CD8-positive, alpha-beta memory T cell (primary cell): ENCODE data around the gene NHERF1. TPM values are rescaled to one million over a fixed set of nuclear protein-coding genes. Genes with fewer than 3 reads are reported as not detected.

Experiments
- CTCF ChIA-PET: fragments of 350-600 bp; sonication (Branson Sonifier 250); formaldehyde crosslinking; loops from one replicate; lab custom pipeline; 2021; ENCODE audit warnings: antibody characterized with exemption; lab: Charles Lee
- POLR2A ChIA-PET: fragments of 350-600 bp; sonication (Branson Sonifier 250); formaldehyde crosslinking; loops from one replicate; lab custom pipeline; 2021; ENCODE audit warnings: antibody characterized with exemption; lab: Charles Lee
- DNase-seq, 5 donors: peaks; one replicate each; pipeline versions ENCODE4 v3.0.0 to v3.0.0-alpha.2; 2020 to 2022; ENCODE audit warnings: mixed read lengths in 1 of 5
- H3K27ac ChIP-seq: one replicate; pipeline ENCODE4 v1.7.0; 2013; ENCODE audit warnings: low read depth, mild to moderate bottlenecking, low read length, moderate library complexity
- H3K27me3 ChIP-seq: 2 replicates; pipeline ENCODE4 v1.7.0; 2013; ENCODE audit warnings: low read length, mild to moderate bottlenecking; ENCODE audit not compliant: insufficient read depth, poor library complexity, severe bottlenecking
- H3K36me3 ChIP-seq: 2 replicates; pipeline ENCODE4 v1.7.0; 2013; ENCODE audit warnings: mild to moderate bottlenecking, low read length, moderate library complexity; ENCODE audit not compliant: insufficient read depth
- H3K4me1 ChIP-seq: 2 replicates; pipeline ENCODE4 v1.7.0; 2013; ENCODE audit warnings: mild to moderate bottlenecking, low read length, moderate library complexity; ENCODE audit not compliant: insufficient read depth
- H3K4me3 ChIP-seq: 2 replicates; pipeline ENCODE4 v1.7.0; 2013; ENCODE audit warnings: mild to moderate bottlenecking, low read length
- H3K9me3 ChIP-seq: 2 replicates; pipeline ENCODE4 v1.7.0; 2013; ENCODE audit warnings: mild to moderate bottlenecking, low read length
- H3K27ac Mint-ChIP-seq, 8 donors: one replicate each; pipeline ENCODE4 v1.8.0; 2020 to 2021; ENCODE audit warnings: mixed read lengths in 8 of 8, mild to moderate bottlenecking in 6 of 8, inconsistent platforms in 3 of 8, moderate library complexity in 3 of 8
- H3K27me3 Mint-ChIP-seq, 2 donors: one replicate each; pipeline ENCODE4 v1.8.0; 2020 to 2021; ENCODE audit warnings: mixed read lengths in 2 of 2, mild to moderate bottlenecking in 1 of 2, moderate library complexity in 1 of 2
- H3K36me3 Mint-ChIP-seq, 3 donors: one replicate each; pipeline ENCODE4 v1.8.0; 2020 to 2021; ENCODE audit warnings: mixed read lengths in 3 of 3, inconsistent platforms in 1 of 3, mild to moderate bottlenecking in 1 of 3
- H3K4me1 Mint-ChIP-seq, 3 donors: one replicate each; pipeline ENCODE4 v1.8.0; 2020 to 2021; ENCODE audit warnings: mixed read lengths in 3 of 3, inconsistent platforms in 1 of 3, mild to moderate bottlenecking in 1 of 3
- H3K4me3 Mint-ChIP-seq, 7 donors: one replicate each; pipeline ENCODE4 v1.8.0; 2020 to 2021; ENCODE audit warnings: mixed read lengths in 7 of 7, mild to moderate bottlenecking in 6 of 7, moderate library complexity in 4 of 7, inconsistent platforms in 2 of 7
- H3K9me3 Mint-ChIP-seq, 5 donors: one replicate each; pipeline ENCODE4 v1.8.0; 2020 to 2022; ENCODE audit warnings: mixed read lengths in 5 of 5, mild to moderate bottlenecking in 3 of 5, moderate library complexity in 2 of 5, inconsistent platforms in 1 of 5
- polyA plus RNA-seq: library from polyadenylated mRNA; unstranded; fragments of 300-500 nt; fragmentation: Illumina TruSeq; gene quantifications from one replicate; pipeline ENCODE4 v1.2.3, GENCODE V29; 2021
- total RNA-seq, 2 experiments: library from RNA; stranded (reverse); gene quantifications; one replicate each; pipeline ENCODE4 v1.2.3, GENCODE V29; 2021

The NHERF1 gene
- total and polyA plus RNA-seq, 3 experiments from 2014 or later: 131 to 674 (median 133) TPM

DNA sequence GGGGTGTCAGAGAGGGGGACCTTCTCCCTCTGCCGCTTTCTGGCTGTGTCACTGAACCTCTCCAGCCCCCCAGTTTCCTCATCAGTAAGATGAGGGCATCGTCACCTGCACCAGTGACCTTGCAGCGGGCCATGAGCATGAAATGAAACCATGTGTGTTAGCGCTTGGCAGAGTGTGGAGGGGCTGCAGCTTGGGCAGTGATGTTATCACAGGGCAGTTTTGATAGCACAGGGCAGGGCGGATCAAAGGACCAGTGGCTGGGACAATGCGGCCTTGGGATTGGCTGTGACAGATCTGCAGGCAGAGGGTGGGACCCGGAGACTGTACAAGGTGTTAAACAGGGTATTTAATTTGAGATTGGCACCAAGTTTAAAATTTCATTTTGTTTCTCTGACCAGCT, 66.6 kb downstream of the NHERF1 start:
- peaks cover 0 to 3% (median 0%) of the 10 kb centered on the region in 3 donors for H3K4me1 Mint-ChIP-seq
- Histone ChIP-seq H3K4me1 (no peaks in the 10 kb centered on the region), H3K27ac (no peak overlapping the region), H3K27me3 (no peaks in the 10 kb centered on the region), H3K9me3 (no peaks in the 10 kb centered on the region), H3K36me3 (peaks cover under 1% of the 10 kb centered on the region), H3K4me3 (no peak overlapping the region)
- peaks cover 3 to 77% (median 14%) of the 10 kb centered on the region in 3 donors for H3K36me3 Mint-ChIP-seq
- POLR2A ChIA-PET: no interaction called here
- H3K27me3 Mint-ChIP-seq: peaks cover 0 to 1% of the 10 kb centered on the region in 2 donors
- H3K27ac Mint-ChIP-seq: no peak overlapping the region
- DNase-seq: no peak
- CTCF ChIA-PET: no interaction called here
- H3K9me3 Mint-ChIP-seq: no peaks in the 10 kb centered on the region
- no peak overlapping the region for H3K4me3 Mint-ChIP-seq

DNA sequence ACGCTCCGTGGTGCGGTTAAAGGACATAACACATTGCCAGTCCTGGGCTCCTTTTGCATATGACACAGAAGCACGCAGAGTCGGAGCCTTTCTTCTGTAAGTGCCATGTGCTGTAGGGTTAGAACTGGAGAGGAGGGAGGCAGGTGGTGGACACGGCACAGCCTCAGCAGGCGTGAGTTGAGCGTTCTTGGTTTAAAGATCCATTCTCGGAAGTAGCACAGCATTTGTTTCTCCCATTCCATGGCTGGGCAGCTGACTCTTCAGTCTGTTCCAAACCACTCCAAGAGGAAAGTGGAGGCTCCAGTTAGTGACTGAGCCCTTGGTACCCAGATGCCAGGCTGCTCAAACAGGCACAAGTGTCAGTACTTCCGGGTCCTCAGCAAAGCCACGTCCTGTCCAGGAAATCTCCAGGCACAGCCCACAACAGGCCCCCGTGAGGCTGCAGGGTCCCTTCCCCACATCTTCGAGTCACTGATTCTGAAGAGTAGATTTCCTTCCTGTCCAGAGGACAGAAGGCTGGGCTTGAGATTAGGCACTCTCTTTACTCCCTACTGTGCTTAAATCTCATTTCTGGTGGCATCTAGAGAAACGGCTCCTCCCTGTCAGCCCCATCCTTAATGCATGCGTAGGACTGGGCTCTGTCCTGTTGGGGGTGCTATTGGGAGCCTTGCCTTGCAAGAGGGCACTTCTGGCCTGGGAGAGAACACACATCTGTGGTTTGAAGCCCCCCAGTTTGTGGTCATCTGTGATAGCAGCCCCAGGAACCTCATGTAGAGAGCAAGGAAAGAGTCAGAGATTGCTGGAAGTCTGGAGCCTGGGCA, 67.3 kb downstream of the NHERF1 start:
- Histone ChIP-seq H3K4me3 (no peak overlapping the region), H3K9me3 (no peaks in the 10 kb centered on the region), H3K27me3 (no peaks in the 10 kb centered on the region), H3K27ac (no peak overlapping the region), H3K36me3 (peaks cover 6% of the 10 kb centered on the region), H3K4me1 (no peaks in the 10 kb centered on the region)
- Mint-ChIP-seq H3K4me1 (peaks cover 0 to 3% (median 0%) of the 10 kb centered on the region in 3 donors), H3K36me3 (peaks cover 3 to 76% (median 11%) of the 10 kb centered on the region in 3 donors), H3K4me3 (no peak overlapping the region), H3K9me3 (no peaks in the 10 kb centered on the region), H3K27ac (peak overlapping the region in 2 of 8 donors; percentile 42 to 80), H3K27me3 (peaks cover 0 to 1% of the 10 kb centered on the region in 2 donors)
- ChIA-PET POLR2A (no interaction called here), CTCF (no interaction called here)
- DNase-seq: no peak

DNA sequence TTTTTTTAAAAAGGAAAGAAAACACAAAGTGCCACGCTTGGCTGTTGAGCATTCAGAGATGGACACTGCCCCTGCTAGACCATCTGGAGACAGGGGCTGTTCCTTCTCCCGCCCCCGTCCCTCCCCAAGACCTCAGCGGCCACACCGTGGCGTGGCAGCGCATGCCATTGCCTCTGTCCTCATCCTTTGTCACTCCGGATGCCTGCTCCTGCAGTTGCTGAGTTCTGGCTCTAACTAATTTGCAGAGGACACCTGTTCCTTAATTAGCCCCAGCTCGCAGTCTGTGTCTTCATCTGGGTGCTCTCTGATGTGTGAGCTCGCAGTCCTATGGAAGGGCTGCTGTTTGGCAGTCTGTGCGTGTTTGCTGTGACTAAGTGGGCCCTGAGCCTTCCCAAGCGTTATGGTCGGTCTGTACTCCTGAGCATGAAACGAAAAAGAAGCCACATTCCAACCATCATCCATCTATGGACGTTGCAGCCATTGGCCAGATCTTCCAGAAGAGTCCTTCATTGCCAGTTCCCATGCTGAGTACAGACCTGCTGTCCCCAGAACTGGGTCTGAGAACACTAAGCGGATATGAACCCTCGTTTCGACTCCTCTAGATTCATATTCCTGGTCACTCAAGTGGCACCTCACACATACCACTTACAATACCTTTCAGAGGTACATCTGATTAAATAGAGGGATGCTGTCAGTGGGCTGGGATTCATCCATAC, 68.6 kb downstream of the NHERF1 start:
- H3K36me3 Mint-ChIP-seq: peaks cover 3 to 81% (median 10%) of the 10 kb centered on the region in 3 donors
- Histone ChIP-seq H3K4me1 (no peaks in the 10 kb centered on the region), H3K36me3 (peaks cover 6% of the 10 kb centered on the region), H3K4me3 (no peak overlapping the region), H3K27ac (no peak overlapping the region), H3K9me3 (no peaks in the 10 kb centered on the region), H3K27me3 (no peaks in the 10 kb centered on the region)
- H3K9me3 Mint-ChIP-seq: no peaks in the 10 kb centered on the region
- peaks cover 0 to 1% of the 10 kb centered on the region in 2 donors for H3K27me3 Mint-ChIP-seq
- peaks cover 0 to 3% (median 0%) of the 10 kb centered on the region in 3 donors for H3K4me1 Mint-ChIP-seq
- CTCF ChIA-PET: interaction anchor here (1.0 to 1.1 kb wide), 2 partner anchors 81 to 160 kb away, joined by 3 to 4 read pairs; no protein-coding TSS in a partner anchor
- peak overlapping the region in 1 of 8 donors; percentile 36 for H3K27ac Mint-ChIP-seq
- no peak for DNase-seq
- POLR2A ChIA-PET: no interaction called here
- H3K4me3 Mint-ChIP-seq: no peak overlapping the region

DNA sequence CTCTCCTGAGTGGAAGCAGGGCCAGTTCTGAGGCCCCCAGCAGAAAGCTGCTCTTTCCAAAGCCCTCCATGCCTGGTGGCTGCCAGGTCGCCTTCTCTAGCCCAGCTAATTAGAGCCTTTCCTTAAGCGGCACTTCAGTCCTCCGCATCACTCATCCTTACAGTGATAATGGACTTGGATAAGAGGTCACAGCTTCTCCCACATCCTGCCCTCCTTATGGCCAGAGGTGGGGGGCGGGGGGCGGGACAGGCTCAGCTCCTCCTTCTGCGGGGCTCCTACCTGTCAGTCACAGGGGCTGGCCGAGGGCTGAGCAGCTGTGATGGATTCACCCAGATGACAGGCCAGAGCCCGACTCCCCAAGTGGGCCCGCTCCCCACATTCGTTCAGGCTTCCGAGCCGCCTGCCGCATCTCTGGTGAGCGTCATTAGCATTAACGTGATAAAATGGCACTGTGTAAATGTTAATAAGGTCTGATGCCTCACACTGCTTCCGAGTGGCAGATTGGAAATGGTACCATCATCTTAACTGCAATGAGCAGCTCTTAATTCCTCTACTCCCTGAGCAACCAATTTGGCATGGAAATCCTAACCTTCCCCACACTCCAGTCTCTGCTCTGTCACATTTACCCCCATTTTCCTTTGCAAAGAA, 70.0 kb downstream of the NHERF1 start:
- Histone ChIP-seq H3K4me1 (no peaks in the 10 kb centered on the region), H3K4me3 (no peak overlapping the region), H3K36me3 (peaks cover 6% of the 10 kb centered on the region), H3K27me3 (no peaks in the 10 kb centered on the region), H3K9me3 (no peaks in the 10 kb centered on the region), H3K27ac (no peak overlapping the region)
- Mint-ChIP-seq H3K4me1 (peaks cover 0 to 3% (median 0%) of the 10 kb centered on the region in 3 donors), H3K27ac (no peak overlapping the region), H3K27me3 (no peaks in the 10 kb centered on the region), H3K9me3 (no peaks in the 10 kb centered on the region), H3K4me3 (no peak overlapping the region), H3K36me3 (peaks cover 3 to 74% (median 7%) of the 10 kb centered on the region in 3 donors)
- CTCF ChIA-PET: interaction anchor here (1.3 kb wide), 1 partner anchor 27 kb away, joined by 3 read pairs; no protein-coding TSS in a partner anchor
- POLR2A ChIA-PET: no interaction called here
- DNase-seq: no peak

Other genes with a start within 250 kb of the NHERF1 start
- under 1 TPM in 1 of 2 experiments, not detected in 1; 0.11 TPM for gene CD300LB, start 217.2 kb upstream of the NHERF1 start, total RNA-seq
- not detected for gene CD300LB, start 217.2 kb upstream of the NHERF1 start, polyA plus RNA-seq
- gene CD300C, start 202.5 kb upstream of the NHERF1 start, total RNA-seq: under 1 TPM in 1 of 2 experiments, not detected in 1; 0.20 TPM
- not detected for gene CD300C, start 202.5 kb upstream of the NHERF1 start, polyA plus RNA-seq
- not detected for gene CD300H, start 181.1 kb upstream of the NHERF1 start, total RNA-seq
- not detected for gene CD300H, start 181.1 kb upstream of the NHERF1 start, polyA plus RNA-seq
- not detected for gene CD300LD, start 156.3 kb upstream of the NHERF1 start, total RNA-seq
- not detected for gene CD300LD, start 156.3 kb upstream of the NHERF1 start, polyA plus RNA-seq
- not detected for gene CD300E, start 124.9 kb upstream of the NHERF1 start, total RNA-seq
- gene CD300E, start 124.9 kb upstream of the NHERF1 start, polyA plus RNA-seq: not detected
- gene CD300LF, start 35.7 kb upstream of the NHERF1 start, total RNA-seq: not detected
- gene CD300LF, start 35.7 kb upstream of the NHERF1 start, polyA plus RNA-seq: not detected
- 1 to 10 TPM; 5.8 to 6.0 TPM for gene RAB37, start 11.4 kb upstream of the NHERF1 start, total RNA-seq
- gene RAB37, start 11.4 kb upstream of the NHERF1 start, polyA plus RNA-seq: 125 TPM
- 10 to 100 TPM; 42.7 to 44.5 TPM for gene NAT9, start 27.7 kb downstream of the NHERF1 start, total RNA-seq
- 17.1 TPM for gene NAT9, start 27.7 kb downstream of the NHERF1 start, polyA plus RNA-seq
- not detected for gene GRIN2C, start 111.3 kb downstream of the NHERF1 start, total RNA-seq
- gene GRIN2C, start 111.3 kb downstream of the NHERF1 start, polyA plus RNA-seq: not detected
- gene FDXR, start 124.4 kb downstream of the NHERF1 start, total RNA-seq: 10 to 100 TPM; 32.9 to 33.3 TPM
- 6.4 TPM for gene FDXR, start 124.4 kb downstream of the NHERF1 start, polyA plus RNA-seq
- gene FADS6, start 145.0 kb downstream of the NHERF1 start, total RNA-seq: not detected
- gene FADS6, start 145.0 kb downstream of the NHERF1 start, polyA plus RNA-seq: not detected
- not detected for gene USH1G, start 174.6 kb downstream of the NHERF1 start, total RNA-seq
- gene USH1G, start 174.6 kb downstream of the NHERF1 start, polyA plus RNA-seq: not detected
- not detected for gene OTOP2, start 175.6 kb downstream of the NHERF1 start, total RNA-seq
- gene OTOP2, start 175.6 kb downstream of the NHERF1 start, polyA plus RNA-seq: not detected
- not detected for gene OTOP3, start 187.3 kb downstream of the NHERF1 start, total RNA-seq
- not detected for gene OTOP3, start 187.3 kb downstream of the NHERF1 start, polyA plus RNA-seq
- 1 to 10 TPM in 1 of 2 experiments, under 1 TPM in 1; 0.91 to 2.3 TPM for gene HID1, start 224.1 kb downstream of the NHERF1 start, total RNA-seq
- gene HID1, start 224.1 kb downstream of the NHERF1 start, polyA plus RNA-seq: 5.2 TPM
- 1 to 10 TPM; 1.5 to 1.7 TPM for gene CDR2L, start 239.0 kb downstream of the NHERF1 start, total RNA-seq
- gene CDR2L, start 239.0 kb downstream of the NHERF1 start, polyA plus RNA-seq: 0.06 TPM